Suprapubic skin (tissue), 4 donors: Measurements from ENCODE around the gene ELAVL2. TPM values are rescaled to one million over a fixed set of nuclear protein-coding genes. Genes with fewer than 3 reads are reported as not detected.

ENCODE experiments used
- DNase-seq, 2 donors: peaks; one replicate each; pipeline ENCODE4 v3.0.0-alpha.2; 2019; ENCODE audit warnings: low spot score in 2 of 2
- H3K27ac ChIP-seq: fragments of 200-600 bp; sonication (generic); one replicate; pipeline ENCODE4 v1.5.1; 2019
- H3K27me3 ChIP-seq: fragments of 200-600 bp; sonication (generic); one replicate; pipeline ENCODE4 v1.5.1; 2019
- H3K36me3 ChIP-seq: fragments of 200-600 bp; sonication (generic); one replicate; pipeline ENCODE4 v1.5.1; 2019
- H3K4me1 ChIP-seq: fragments of 200-600 bp; sonication (generic); one replicate; pipeline ENCODE4 v1.5.1; 2019
- H3K4me3 ChIP-seq: fragments of 200-600 bp; sonication (generic); one replicate; pipeline ENCODE4 v1.5.1; 2019; ENCODE audit warnings: mild to moderate bottlenecking
- H3K9me3 ChIP-seq: fragments of 200-600 bp; sonication (generic); one replicate; pipeline ENCODE4 v1.5.1; 2019
- EP300 ChIP-seq: sonication (generic); formaldehyde crosslinking; IDR thresholded peaks from one replicate; pipeline ENCODE4 v1.6.1; 2017; ENCODE audit warnings: antibody characterized with exemption
- POLR2A ChIP-seq, 2 donors: fragments of 450-650 bp; IDR thresholded peaks; one replicate each; pipeline ENCODE4 v1.6.1; 2017; ENCODE audit warnings: antibody characterized with exemption in 2 of 2, mild to moderate bottlenecking in 2 of 2, moderate library complexity in 2 of 2
- POLR2AphosphoS5 ChIP-seq, 3 donors: sonication (generic); formaldehyde crosslinking; IDR thresholded peaks; one replicate each; pipeline ENCODE4 v1.6.1; 2017; ENCODE audit warnings: antibody characterized with exemption in 3 of 3
- WGBS: methylation state at CpG from one replicate; pipeline ENCODE4 v1.1.5; 2018; 5-methylcytosine and 5-hydroxymethylcytosine counted together
- total RNA-seq, 4 donors: library from RNA; depleted of rRNA; stranded (reverse); fragments of >200 nt; gene quantifications; one replicate each; pipeline ENCODE4 v1.1.0, GENCODE V29; 2016
- TF ChIP-seq, protein P1 (sequence below), 2 donors: fragments of 200-600 bp in 1 of 2; fragments of 450-650 bp in 1 of 2; sonication (generic) in 1 of 2; IDR thresholded peaks; one replicate each; pipeline ENCODE4 v1.5.1; 2016 to 2019; ENCODE audit warnings: antibody characterized with exemption in 2 of 2, mild to moderate bottlenecking in 1 of 2, moderate library complexity in 1 of 2

Gene ELAVL2
- total RNA-seq, 4 donors from 2014 or later = 0.48 to 0.59 (median 0.55) TPM

DNA sequence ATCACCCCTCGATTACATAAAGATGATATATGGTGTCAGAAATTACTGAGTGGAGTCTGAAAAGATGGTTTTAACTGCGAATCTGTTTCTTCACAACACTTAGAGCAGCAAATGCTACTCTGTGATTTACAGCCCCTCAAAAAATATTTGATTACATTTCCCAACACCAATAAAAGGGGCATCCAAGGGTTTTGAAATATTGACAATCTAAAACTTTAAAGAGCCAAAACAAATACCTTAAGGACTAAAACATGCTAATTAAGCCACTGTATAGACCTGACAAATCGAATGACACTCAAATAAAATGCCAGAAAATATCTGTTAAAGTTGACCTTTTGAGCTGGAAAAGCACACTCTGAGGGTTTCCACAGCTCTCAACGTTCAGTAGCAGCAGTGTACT, 73.2 kb downstream of the ELAVL2 start:
- TF ChIP-seq EP300 = no peak
- no peak for TF ChIP-seq POLR2A (IDR thresholded peaks at IDR 0.05)
- TF ChIP-seq, protein P1, sequence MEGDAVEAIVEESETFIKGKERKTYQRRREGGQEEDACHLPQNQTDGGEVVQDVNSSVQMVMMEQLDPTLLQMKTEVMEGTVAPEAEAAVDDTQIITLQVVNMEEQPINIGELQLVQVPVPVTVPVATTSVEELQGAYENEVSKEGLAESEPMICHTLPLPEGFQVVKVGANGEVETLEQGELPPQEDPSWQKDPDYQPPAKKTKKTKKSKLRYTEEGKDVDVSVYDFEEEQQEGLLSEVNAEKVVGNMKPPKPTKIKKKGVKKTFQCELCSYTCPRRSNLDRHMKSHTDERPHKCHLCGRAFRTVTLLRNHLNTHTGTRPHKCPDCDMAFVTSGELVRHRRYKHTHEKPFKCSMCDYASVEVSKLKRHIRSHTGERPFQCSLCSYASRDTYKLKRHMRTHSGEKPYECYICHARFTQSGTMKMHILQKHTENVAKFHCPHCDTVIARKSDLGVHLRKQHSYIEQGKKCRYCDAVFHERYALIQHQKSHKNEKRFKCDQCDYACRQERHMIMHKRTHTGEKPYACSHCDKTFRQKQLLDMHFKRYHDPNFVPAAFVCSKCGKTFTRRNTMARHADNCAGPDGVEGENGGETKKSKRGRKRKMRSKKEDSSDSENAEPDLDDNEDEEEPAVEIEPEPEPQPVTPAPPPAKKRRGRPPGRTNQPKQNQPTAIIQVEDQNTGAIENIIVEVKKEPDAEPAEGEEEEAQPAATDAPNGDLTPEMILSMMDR (IDR thresholded peaks at IDR 0.05) = no peak
- TF ChIP-seq POLR2AphosphoS5 (IDR thresholded peaks at IDR 0.05) = no peak
- Histone ChIP-seq H3K27me3 (no peaks in the 10 kb centered on the region), H3K4me1 (no peaks in the 10 kb centered on the region), H3K9me3 (no peaks in the 10 kb centered on the region), H3K27ac (no peak overlapping the region), H3K36me3 (no peaks in the 10 kb centered on the region), H3K4me3 (no peak overlapping the region)
- no peak for DNase-seq
- WGBS = 64% methylated on average over 4 of the region's 4 CpGs

DNA sequence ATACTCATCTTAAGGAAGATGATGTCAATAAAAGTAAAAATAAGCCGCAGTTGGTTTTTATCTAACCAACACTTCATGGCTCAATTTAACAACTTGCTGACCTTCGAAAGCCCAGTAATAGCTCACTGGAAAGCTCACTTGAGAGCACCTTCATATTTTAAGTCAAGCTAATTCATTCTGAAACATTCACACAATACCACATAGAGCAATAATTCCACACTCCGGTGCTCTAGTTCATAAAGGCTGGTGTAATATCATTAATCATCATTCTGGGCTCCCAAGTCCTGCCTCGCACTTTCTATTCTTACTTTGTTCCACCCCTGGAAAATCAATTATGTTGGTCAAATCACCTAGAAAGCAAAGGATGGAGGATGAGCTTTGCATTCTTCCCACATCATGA, 74.4 kb downstream of the ELAVL2 start:
- 90% methylated on average over 4 of the region's 4 CpGs for WGBS
- TF ChIP-seq, protein P1 (IDR thresholded peaks at IDR 0.05) = no peak
- TF ChIP-seq POLR2AphosphoS5 (IDR thresholded peaks at IDR 0.05) (no peak), POLR2A (IDR thresholded peaks at IDR 0.05) (no peak), EP300 (no peak)
- H3K27me3 ChIP-seq = no peaks in the 10 kb centered on the region
- H3K4me1 ChIP-seq = no peaks in the 10 kb centered on the region
- DNase-seq = no peak
- H3K4me3 ChIP-seq = no peak overlapping the region
- no peak overlapping the region for H3K27ac ChIP-seq
- no peaks in the 10 kb centered on the region for H3K9me3 ChIP-seq
- H3K36me3 ChIP-seq = no peaks in the 10 kb centered on the region

DNA sequence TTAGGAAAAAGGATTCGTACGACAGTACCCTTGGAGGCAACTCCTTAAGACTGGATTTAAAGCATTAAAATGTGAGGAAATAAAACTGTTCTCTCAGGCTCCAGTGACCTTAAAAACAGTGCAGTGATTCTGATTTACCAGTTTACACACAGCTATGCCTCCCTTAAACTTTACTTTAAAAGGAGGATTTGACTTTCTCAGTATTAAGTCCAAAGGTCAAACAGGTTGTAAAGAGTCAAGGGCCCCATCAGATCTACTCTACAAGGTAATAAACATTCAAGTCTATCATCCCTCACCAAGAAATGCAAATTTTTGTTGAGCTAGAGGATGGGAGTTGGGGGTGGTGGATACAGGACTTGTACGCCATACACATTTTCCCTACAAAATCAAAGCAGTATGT, 75.2 kb downstream of the ELAVL2 start:
- no peak for TF ChIP-seq POLR2AphosphoS5 (IDR thresholded peaks at IDR 0.05)
- TF ChIP-seq POLR2A (IDR thresholded peaks at IDR 0.05) = no peak
- TF ChIP-seq, protein P1 (IDR thresholded peaks at IDR 0.05) = no peak
- no peak for TF ChIP-seq EP300
- Histone ChIP-seq H3K4me1 (no peaks in the 10 kb centered on the region), H3K36me3 (no peaks in the 10 kb centered on the region), H3K4me3 (no peak overlapping the region), H3K27me3 (no peaks in the 10 kb centered on the region), H3K9me3 (no peaks in the 10 kb centered on the region), H3K27ac (no peak overlapping the region)
- no peak for DNase-seq
- WGBS = 90% methylated on average over 3 of the region's 3 CpGs

DNA sequence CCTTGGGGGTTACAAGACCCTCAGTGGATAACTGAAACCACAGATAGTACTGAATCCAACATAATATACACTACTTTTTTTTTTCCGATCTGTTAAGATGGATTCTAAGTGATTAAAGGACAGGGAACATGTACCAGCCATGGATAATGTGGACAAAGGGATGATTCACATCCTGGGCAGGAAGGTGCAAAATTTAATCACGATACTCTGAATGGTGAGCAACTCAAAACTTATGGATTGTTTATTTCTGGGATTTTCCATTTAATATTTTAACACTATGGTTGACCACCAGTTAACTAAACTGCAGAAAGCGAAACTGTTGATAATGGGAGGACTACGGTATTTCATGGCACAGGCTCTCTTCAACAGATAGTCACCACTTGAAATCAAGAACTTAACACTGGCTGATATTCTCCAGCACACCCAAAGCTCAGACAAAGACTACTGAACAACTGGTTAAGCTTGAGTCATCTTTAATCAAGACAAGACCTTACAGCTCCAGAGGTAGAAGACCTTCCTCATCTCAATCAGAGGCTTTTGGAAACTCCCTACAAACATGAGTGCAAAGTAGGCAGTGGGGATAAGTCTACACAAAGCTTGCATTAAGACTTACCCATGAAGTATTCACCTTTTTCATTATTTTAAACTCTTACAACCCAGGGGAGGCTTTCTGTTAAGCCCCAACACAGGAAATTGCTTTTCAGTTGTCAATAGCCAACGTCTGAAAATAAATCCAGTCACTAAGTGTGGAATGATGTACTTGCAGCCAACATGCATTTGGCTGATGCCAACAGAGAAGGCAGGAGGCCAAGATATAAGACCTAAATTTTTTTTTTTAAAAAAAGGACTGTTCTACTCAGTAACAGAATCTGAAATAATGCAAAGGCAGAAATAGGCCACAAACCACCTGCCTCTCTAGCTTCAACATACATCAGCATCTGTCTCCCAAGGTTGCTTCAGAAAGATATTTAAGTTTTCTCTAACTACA, 78.7 kb downstream of the ELAVL2 start:
- TF ChIP-seq, protein P1 (IDR thresholded peaks at IDR 0.05) = no peak
- TF ChIP-seq EP300 (no peak), POLR2AphosphoS5 (IDR thresholded peaks at IDR 0.05) (no peak), POLR2A (IDR thresholded peaks at IDR 0.05) (no peak)
- H3K27ac ChIP-seq = no peak overlapping the region
- no peak for DNase-seq
- no peak overlapping the region for H3K4me3 ChIP-seq
- no peaks in the 10 kb centered on the region for H3K36me3 ChIP-seq
- WGBS = 73% methylated on average over 5 of the region's 5 CpGs
- H3K27me3 ChIP-seq = no peaks in the 10 kb centered on the region
- H3K9me3 ChIP-seq = no peaks in the 10 kb centered on the region
- no peaks in the 10 kb centered on the region for H3K4me1 ChIP-seq

DNA sequence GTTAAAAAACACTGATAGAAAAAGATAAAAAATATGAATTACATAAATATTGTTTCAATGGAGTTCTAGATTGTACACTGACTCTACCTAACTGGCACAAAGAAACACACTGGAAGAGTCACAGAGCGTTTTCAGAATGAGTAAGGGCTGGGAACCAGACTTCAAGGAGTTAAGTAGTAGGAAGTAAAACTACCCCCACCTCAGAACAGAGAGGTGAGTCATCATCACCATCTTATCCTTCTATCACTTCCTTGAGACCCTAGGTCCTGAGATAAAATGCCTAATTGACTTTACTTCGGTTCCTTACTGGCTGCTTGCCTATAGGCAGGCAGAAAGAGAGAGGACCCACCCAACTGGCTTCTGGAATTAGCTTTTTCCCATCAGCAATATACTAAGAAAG, 79.7 kb downstream of the ELAVL2 start:
- DNase-seq = no peak
- no peaks in the 10 kb centered on the region for H3K36me3 ChIP-seq
- TF ChIP-seq POLR2A (IDR thresholded peaks at IDR 0.05) (no peak), EP300 (no peak), POLR2AphosphoS5 (IDR thresholded peaks at IDR 0.05) (no peak)
- TF ChIP-seq, protein P1 (IDR thresholded peaks at IDR 0.05) = no peak
- no peaks in the 10 kb centered on the region for H3K4me1 ChIP-seq
- H3K9me3 ChIP-seq = no peaks in the 10 kb centered on the region
- no peaks in the 10 kb centered on the region for H3K27me3 ChIP-seq
- no peak overlapping the region for H3K4me3 ChIP-seq
- no peak overlapping the region for H3K27ac ChIP-seq
- 58% methylated on average over 2 of the region's 2 CpGs for WGBS
